PC-3 (cell line): ENCODE measurements around the gene VAT1. TPM values are rescaled to one million over a fixed set of nuclear protein-coding genes. Genes with fewer than 3 reads are reported as not detected.

Experiments
- ATAC-seq: fragments of 200-7000 bp; cut with Tn5 transposase; 2 replicates; pipeline ENCODE4 v1.9.1; 2020; ENCODE audit warnings: mild to moderate bottlenecking, moderate library complexity
- BruUV-seq: library from RNA; stranded (reverse); fragments of 400-500 nt; replicated peaks from 2 replicates; lab custom pipeline; 2021; lab: Mats Ljungman, UMichigan
- CTCF ChIA-PET: fragments of 300-600 bp; sonication (Branson Sonifier 250); formaldehyde crosslinking; loops from one replicate; lab custom pipeline; 2022; ENCODE audit warnings: antibody characterized with exemption; lab: Charles Lee
- POLR2A ChIA-PET: fragments of 300-600 bp; sonication (Branson Sonifier 250); formaldehyde crosslinking; loops from one replicate; lab custom pipeline; 2022; ENCODE audit warnings: antibody characterized with exemption; ENCODE audit not compliant: unreplicated experiment; lab: Charles Lee
- DNase-seq: peaks from one replicate; pipeline ENCODE4 v3.0.0-alpha.2; 2015
- H2AFZ ChIP-seq: fragments of 300-600 bp; sonication (generic); 2 replicates; pipeline ENCODE4 v1.6.0; 2016; ENCODE audit warnings: antibody characterized with exemption, low read length
- H3F3A ChIP-seq: fragments of 300-600 bp; sonication (generic); one replicate; pipeline ENCODE4 v1.6.0; 2017; ENCODE audit warnings: antibody characterized with exemption, low read length, control low read depth, mild to moderate bottlenecking; ENCODE audit not compliant: unreplicated experiment
- H3K27ac ChIP-seq: fragments of 300-600 bp; sonication (generic); 2 replicates; pipeline ENCODE4 v1.5.1; 2016; ENCODE audit warnings: mild to moderate bottlenecking, low read length
- H3K27me3 ChIP-seq: fragments of 300-600 bp; sonication (generic); 2 replicates; pipeline ENCODE4 v1.6.1; 2016; ENCODE audit warnings: low read length, mixed read lengths
- H3K36me3 ChIP-seq: fragments of 300-600 bp; sonication (generic); 2 replicates; pipeline ENCODE4 v1.6.1; 2016; ENCODE audit warnings: low read depth, mixed run types, low read length, mixed read lengths
- H3K4me1 ChIP-seq: fragments of 300-600 bp; sonication (generic); 2 replicates; pipeline ENCODE4 v1.5.1; 2016; ENCODE audit warnings: low read length; ENCODE audit not compliant: insufficient read depth
- H3K4me2 ChIP-seq: fragments of 300-600 bp; sonication (generic); 2 replicates; pipeline ENCODE4 v1.6.0; 2016; ENCODE audit warnings: low read length
- H3K4me3 ChIP-seq: fragments of 300-600 bp; sonication (generic); 2 replicates; pipeline ENCODE4 v1.5.1; 2016; ENCODE audit warnings: mild to moderate bottlenecking, low read length, mixed read lengths
- H3K79me2 ChIP-seq: fragments of 300-600 bp; sonication (generic); 2 replicates; pipeline ENCODE4 v1.6.1; 2017; ENCODE audit warnings: low read length, mixed read lengths
- H3K9ac ChIP-seq: fragments of 300-600 bp; sonication (generic); 2 replicates; pipeline ENCODE4 v1.6.0; 2016; ENCODE audit warnings: mild to moderate bottlenecking, low read length
- H3K9me2 ChIP-seq: fragments of 300-600 bp; sonication (generic); replicated peaks from 2 replicates; pipeline ENCODE4 v1.6.1; 2016; ENCODE audit warnings: mixed run types, low read length, mixed read lengths
- H3K9me3 ChIP-seq: fragments of 300-600 bp; sonication (generic); 2 replicates; pipeline ENCODE4 v1.6.1; 2016; ENCODE audit warnings: low read length, mixed read lengths
- H4K20me1 ChIP-seq: fragments of 300-600 bp; sonication (generic); 2 replicates; pipeline ENCODE4 v1.6.1; 2016; ENCODE audit warnings: low read length, mixed read lengths
- CTCF ChIP-seq: fragments of 300-600 bp; sonication (generic); conservative IDR thresholded peaks from 2 replicates; pipeline ENCODE4 v1.5.1; 2017; ENCODE audit warnings: antibody characterized with exemption, low read depth, mild to moderate bottlenecking, low read length
- EZH2 ChIP-seq: fragments of 300-600 bp; sonication (generic); IDR thresholded peaks from one replicate; pipeline ENCODE4 v1.6.1; 2017; ENCODE audit warnings: antibody characterized with exemption, mild to moderate bottlenecking, low read length; ENCODE audit not compliant: unreplicated experiment
- EZH2phosphoT487 ChIP-seq: fragments of 300-600 bp; sonication (generic); IDR thresholded peaks from 2 replicates; pipeline ENCODE4 v1.6.1; 2018; ENCODE audit warnings: mild to moderate bottlenecking, antibody characterized with exemption, low read length, borderline replicate concordance
- intact Hi-C: fragments of 100-400 bp; cut with micrococcal nuclease; formaldehyde crosslinking; loops from 2 replicates; pipeline ENCODE4 v1.9.0; 2023
- total RNA-seq: library from RNA; depleted of rRNA; stranded (reverse); fragments of >200 nt; gene quantifications from 2 replicates; pipeline ENCODE4 v1.2.3, GENCODE V29; 2014

Gene VAT1
- total RNA-seq, 1 experiment from 2014 or later = 68.1 TPM

GRCh38 chr17:42999003-42999525 is 23.1 kb downstream of the VAT1 start:
- Histone ChIP-seq H3K9ac (peak overlapping the region; percentile 99), H2AFZ (no peak overlapping the region), H3K4me3 (peak overlapping the region; percentile 95), H3K79me2 (peaks cover 27% of the 10 kb centered on the region), H3K9me2 (no peaks in the 10 kb centered on the region), H3K4me1 (peaks cover 41% of the 10 kb centered on the region), H3K27me3 (no peaks in the 10 kb centered on the region), H3K4me2 (peak overlapping the region; percentile 99), H4K20me1 (peaks cover 16% of the 10 kb centered on the region; the same call in 1 of the 2 replicates), H3F3A (no peaks in the 10 kb centered on the region), H3K27ac (peak overlapping the region; percentile 79), H3K36me3 (peaks cover 33% of the 10 kb centered on the region), H3K9me3 (no peaks in the 10 kb centered on the region)
- DNase-seq = no peak
- ATAC-seq = no peak
- intact Hi-C loops = loop anchor here (2.0 to 5.0 kb wide), 2 partner anchors 34 to 152 kb away; partner anchors contain the start of gene AARSD1
- no peak for TF ChIP-seq CTCF
- no peak for TF ChIP-seq EZH2
- TF ChIP-seq EZH2phosphoT487 = no peak
- POLR2A ChIA-PET = no interaction called here
- BruUV-seq = no TSS peak
- CTCF ChIA-PET = no interaction called here

GRCh38 chr17:42997984-42998938 is 23.9 kb downstream of the VAT1 start, which contains the start of gene RPL27:
Gene RPL27, plus strand, starts transcription at chr17:42998419. Its CDS starts 332 bp downstream, at chr17:42998751.
- BruUV-seq = TSS peak; percentile 77
- ATAC-seq = peak; percentile 85
- Histone ChIP-seq H3K4me3 (peak within 1 kb of the TSS; percentile 95), H3K9me3 (no peaks in the 10 kb centered on the region), H3F3A (no peaks in the 10 kb centered on the region), H3K4me2 (peak within 1 kb of the TSS; percentile 99), H4K20me1 (peaks cover 16% of the 10 kb centered on the region; the same call in 1 of the 2 replicates), H3K79me2 (peaks cover 27% of the 10 kb centered on the region), H3K36me3 (peaks cover 33% of the 10 kb centered on the region), H3K4me1 (peaks cover 36% of the 10 kb centered on the region), H3K27ac (peak within 1 kb of the TSS; percentile 79), H3K9ac (peak within 1 kb of the TSS; percentile 99), H3K27me3 (no peaks in the 10 kb centered on the region), H2AFZ (0 out of 2 replicates have a peak within 1 kb of the TSS, but pooled peaks have one; percentile 29), H3K9me2 (no peaks in the 10 kb centered on the region)
- ChIA-PET CTCF (interaction anchor here (0.6 to 1.6 kb wide), 9 partner anchors 16 to 1191 kb away, joined by 3 to 20 read pairs (median 3); partner anchors contain the start of genes RUNDC1 and WNK4), POLR2A (interaction anchor here (0.6 to 1.2 kb wide), 8 partner anchors 10 to 1896 kb away, joined by 3 to 16 read pairs (median 4); no protein-coding TSS in a partner anchor)
- intact Hi-C loops = loop anchor here (2.0 to 5.0 kb wide), 2 partner anchors 33 to 151 kb away; partner anchors contain the start of gene AARSD1
- DNase-seq = peak; percentile 98
- peak; percentile 73 for TF ChIP-seq CTCF
- TF ChIP-seq EZH2phosphoT487 = no peak
